H1 (cell line): ENCODE measurements around the gene DDX50. TPM values are rescaled to one million over a fixed set of nuclear protein-coding genes. Genes with fewer than 3 reads are reported as not detected.

Experiments used
- CTCF ChIA-PET: fragments of 300-600 bp; sonication (Branson Sonifier 250); formaldehyde crosslinking; loops from one replicate; lab custom pipeline; 2021; ENCODE audit not compliant: partially characterized antibody; lab: Charles Lee
- POLR2A ChIA-PET: fragments of 300-600 bp; sonication (Branson Sonifier 250); formaldehyde crosslinking; loops from one replicate; lab custom pipeline; 2021; ENCODE audit warnings: inconsistent platforms; ENCODE audit not compliant: partially characterized antibody; lab: Charles Lee
- DNase-seq, 2 experiments: peaks; one replicate each; pipeline versions ENCODE4 v3.0.0 to v3.0.0-alpha.2; 2010 to 2022; ENCODE audit warnings: low spot score in 2 of 2, low read depth in 1 of 2, mixed read lengths in 1 of 2
- FAIRE-seq: peaks from 2 replicates; lab custom pipeline; 2011; peaks lifted over from hg19 to GRCh38; lab: Jason Lieb, UNC
- H2AFZ ChIP-seq: 2 replicates; pipeline ENCODE4 v1.8.1; 2012; ENCODE audit warnings: low read length, inconsistent platforms
- H2AK5ac ChIP-seq: 2 replicates; pipeline ENCODE4 v1.6.1; 2013; ENCODE audit warnings: low read depth, low read length
- H2BK120ac ChIP-seq: replicated peaks from 2 replicates; pipeline ENCODE3; 2013; ENCODE audit warnings: low read depth, low read length, inconsistent platforms
- H2BK12ac ChIP-seq: 2 replicates; pipeline ENCODE4 v1.6.1; 2013; ENCODE audit warnings: low read depth, low read length
- H2BK15ac ChIP-seq: 2 replicates; pipeline ENCODE4 v1.6.1; 2013; ENCODE audit warnings: low read length
- H2BK20ac ChIP-seq: 2 replicates; pipeline ENCODE4 v1.6.1; 2013; ENCODE audit warnings: low read length
- H2BK5ac ChIP-seq: 2 replicates; pipeline ENCODE4 v1.6.1; 2013; ENCODE audit warnings: low read depth, low read length
- H3K14ac ChIP-seq: 2 replicates; pipeline ENCODE4 v1.6.1; 2013; ENCODE audit warnings: inconsistent platforms; ENCODE audit not compliant: insufficient read length
- H3K18ac ChIP-seq: 2 replicates; pipeline ENCODE4 v1.6.1; 2013; ENCODE audit warnings: low read length; ENCODE audit errors: extremely low read depth
- H3K23ac ChIP-seq: 2 replicates; pipeline ENCODE4 v1.6.1; 2013; ENCODE audit warnings: inconsistent platforms; ENCODE audit not compliant: insufficient read length
- H3K23me2 ChIP-seq: 2 replicates; pipeline ENCODE4 v1.6.1; 2013; ENCODE audit warnings: low read depth, low read length
- H3K27ac ChIP-seq: 2 replicates; pipeline ENCODE4 v1.6.1; 2011; ENCODE audit warnings: low read depth, low read length, inconsistent platforms
- H3K27me3 ChIP-seq, 4 experiments: replicated peaks in 1 of 4; 1 replicate in 1 of 4; 2 replicates in 3 of 4; pipeline versions ENCODE4 v1.6.1 to v1.8.1; 2011 to 2013; ENCODE audit warnings: low read length in 3 of 4, mild to moderate bottlenecking in 3 of 4, inconsistent platforms in 2 of 4, mixed read lengths in 2 of 4, moderate library complexity in 1 of 4; ENCODE audit not compliant: control insufficient read depth in 3 of 4, insufficient read depth in 3 of 4; ENCODE audit errors: extremely low read depth in 1 of 4
- H3K36me3 ChIP-seq, 4 experiments: 2 replicates each; pipeline versions ENCODE4 v1.6.1 to v1.8.1; 2011 to 2013; ENCODE audit warnings: mild to moderate bottlenecking in 4 of 4, low read length in 3 of 4, moderate library complexity in 2 of 4, control low read depth in 1 of 4, inconsistent platforms in 1 of 4; ENCODE audit not compliant: insufficient read depth in 4 of 4, control insufficient read depth in 2 of 4
- H3K4ac ChIP-seq: replicated peaks from 2 replicates; pipeline ENCODE3; 2013; ENCODE audit warnings: low read length, low read depth, mixed read lengths, inconsistent platforms; ENCODE audit not compliant: insufficient read length
- H3K4me1 ChIP-seq, 4 experiments: replicated peaks in 1 of 4; 1 replicate in 1 of 4; 2 replicates in 3 of 4; pipeline versions ENCODE4 v1.6.1 to v1.8.1; 2011 to 2013; ENCODE audit warnings: low read length in 3 of 4, inconsistent platforms in 2 of 4, mixed read lengths in 1 of 4; ENCODE audit not compliant: insufficient read depth in 4 of 4, control insufficient read depth in 3 of 4
- H3K4me2 ChIP-seq, 2 experiments: 2 replicates each; pipeline versions ENCODE4 v1.6.1 to v1.8.1; 2011 to 2013; ENCODE audit warnings: low read depth in 2 of 2, low read length in 2 of 2, control low read depth in 1 of 2, inconsistent platforms in 1 of 2, mild to moderate bottlenecking in 1 of 2; ENCODE audit not compliant: insufficient read depth in 1 of 2
- H3K4me3 ChIP-seq, 4 experiments: fragments of 200-600, 300-600 bp in 1 of 4; sonication (generic), shearing (Covaris generic), sonication (Bioruptor Twin) in 1 of 4; 2 replicates each; pipeline versions ENCODE4 v1.5.1 to v1.8.1; 2011 to 2016; ENCODE audit warnings: low read length in 4 of 4, low read depth in 3 of 4, control low read depth in 2 of 4, inconsistent platforms in 2 of 4, mild to moderate bottlenecking in 2 of 4, mixed read lengths in 1 of 4, moderate library complexity in 1 of 4; ENCODE audit not compliant: insufficient read depth in 2 of 4; ENCODE audit errors: extremely low read depth in 1 of 4
- H3K56ac ChIP-seq: replicated peaks from 2 replicates; pipeline ENCODE3; 2013; ENCODE audit warnings: low read depth, mild to moderate bottlenecking, mixed read lengths, low read length, inconsistent platforms; ENCODE audit not compliant: insufficient read length
- H3K79me1 ChIP-seq: 2 replicates; pipeline ENCODE4 v1.6.1; 2013; ENCODE audit warnings: low read depth, low read length, control low read depth
- H3K79me2 ChIP-seq, 2 experiments: 2 replicates each; pipeline versions ENCODE4 v1.6.1 to v1.8.1; 2012 to 2013; ENCODE audit warnings: low read length in 2 of 2, mild to moderate bottlenecking in 2 of 2, inconsistent platforms in 1 of 2; ENCODE audit not compliant: insufficient read depth in 2 of 2, control insufficient read depth in 1 of 2
- H3K9ac ChIP-seq, 4 experiments: replicated peaks in 1 of 4; 1 replicate in 1 of 4; 2 replicates in 3 of 4; pipeline versions ENCODE4 v1.6.1 to v1.8.1; 2011 to 2013; ENCODE audit warnings: low read depth in 3 of 4, low read length in 3 of 4, control low read depth in 2 of 4, mild to moderate bottlenecking in 2 of 4, moderate library complexity in 2 of 4, inconsistent platforms in 1 of 4; ENCODE audit errors: extremely low read depth in 1 of 4
- H3K9me3 ChIP-seq, 2 experiments: 2 replicates each; pipeline versions ENCODE4 v1.6.1 to v1.8.1; 2012 to 2013; ENCODE audit warnings: mild to moderate bottlenecking in 2 of 2, moderate library complexity in 2 of 2, control low read depth in 1 of 2, inconsistent platforms in 1 of 2, low read depth in 1 of 2, low read length in 1 of 2, mixed read lengths in 1 of 2; ENCODE audit not compliant: insufficient read depth in 2 of 2
- H4K20me1 ChIP-seq, 2 experiments: replicated peaks in 1 of 2; 2 replicates each; pipeline versions ENCODE3 to v1.8.1; 2011 to 2013; ENCODE audit warnings: inconsistent platforms in 2 of 2, low read length in 2 of 2, mild to moderate bottlenecking in 1 of 2; ENCODE audit not compliant: insufficient read depth in 2 of 2, control insufficient read depth in 1 of 2
- H4K5ac ChIP-seq: 2 replicates; pipeline ENCODE4 v1.6.1; 2013; ENCODE audit warnings: low read length, low read depth, mixed read lengths, inconsistent platforms; ENCODE audit not compliant: insufficient read length
- H4K8ac ChIP-seq: 2 replicates; pipeline ENCODE4 v1.8.0; 2013; ENCODE audit warnings: mild to moderate bottlenecking, moderate library complexity, low read length, inconsistent platforms; ENCODE audit not compliant: insufficient read depth; ENCODE audit errors: extremely low read depth
- H4K91ac ChIP-seq: replicated peaks from 2 replicates; pipeline ENCODE3; 2013; ENCODE audit warnings: low read length, mixed read lengths, inconsistent platforms; ENCODE audit not compliant: insufficient read length
- E2F6 ChIP-seq: IDR thresholded peaks from 2 replicates; pipeline ENCODE4 v1.6.1; 2012; ENCODE audit warnings: inconsistent platforms
- NRF1 ChIP-seq: IDR thresholded peaks from 2 replicates; pipeline ENCODE4 v1.6.1; 2011; ENCODE audit warnings: mild to moderate bottlenecking, low read depth, low read length, improper control_type of control experiment
- SIRT6 ChIP-seq: IDR thresholded peaks from one replicate; pipeline ENCODE4 v1.7.1; 2012; ENCODE audit warnings: low read length, inconsistent platforms
- SP4 ChIP-seq: IDR thresholded peaks from 2 replicates; pipeline ENCODE4 v1.6.1; 2012; ENCODE audit warnings: low read length, inconsistent platforms
- WGBS, 2 experiments: shearing (Covaris generic) in 1 of 2; methylation state at CpG; one replicate each; pipeline versions ENCODE4 v1.1.6 to v1.1.7; 2013 to 2015; ENCODE audit warnings: low lambda C conversion rate in 2 of 2, mixed read lengths in 2 of 2, inconsistent platforms in 1 of 2, low coverage in 1 of 2, missing lambda C conversion rate in 1 of 2; ENCODE audit not compliant: insufficient replicate concordance in 2 of 2, insufficient coverage in 1 of 2, insufficient read length in 1 of 2; ENCODE audit errors: extremely low coverage in 1 of 2, missing lambda C conversion rate in 1 of 2; 5-methylcytosine and 5-hydroxymethylcytosine counted together
- polyA plus RNA-seq, 7 experiments: library from polyadenylated mRNA; depleted of rRNA in 3 of 7; stranded (reverse) in 5 of 7; unstranded in 2 of 7; fragments of >200 nt in 5 of 7; fragments of 200-250 nt in 2 of 7; gene quantifications; 1 replicate in 5 of 7; 2 replicates in 1 of 7; 4 replicates in 1 of 7; pipeline versions ENCODE4 v1.2.1 to v1.2.3, GENCODE V29; 2011 to 2013; ENCODE audit warnings: missing spikeins in 2 of 7, mixed read lengths in 2 of 7
- total RNA-seq: library from RNA; stranded (reverse); fragmentation: NEBNext Ultra II Directional; extraction: Animal tissue kit (Norgen Biotek cat#: 25700); gene quantifications from 2 replicates; pipeline ENCODE4 v1.2.1, GENCODE V29; 2021

The DDX50 gene
- total and polyA plus RNA-seq, 2 of the 8 experiments (the other 6 are each of a cell fraction or from before 2014, with no cell fraction given): 20.0 to 36.5 TPM

DNA sequence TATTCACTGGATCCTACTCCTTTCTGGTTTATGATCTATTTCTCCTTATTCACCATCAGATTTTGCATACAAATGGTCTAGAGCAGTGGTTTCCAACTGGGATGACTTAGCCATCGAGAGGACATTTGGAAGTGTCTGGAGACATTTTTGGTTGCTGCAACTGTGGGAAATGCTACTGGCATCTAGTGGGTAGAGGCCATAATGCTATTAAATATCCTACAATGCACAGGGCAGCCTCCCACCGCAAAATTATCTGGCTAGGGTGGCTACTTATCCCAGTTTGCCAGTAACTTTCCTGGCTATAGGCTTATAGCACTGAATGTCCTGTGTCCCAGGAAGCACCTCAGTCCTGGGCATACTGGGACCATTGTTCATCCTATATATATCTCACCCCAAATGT lies 21.5 kb upstream of the DDX50 start:
- H3K79me1 ChIP-seq: no peaks in the 10 kb centered on the region

More for the DNA sequence above, 21.5 kb upstream of the DDX50 start:
- Histone ChIP-seq H3K4me1 (peaks cover 6 to 17% (median 14%) of the 10 kb centered on the region in 4 experiments; a peak in 5 of 7 replicates), H4K5ac (no peak overlapping the region), H4K91ac (no peak overlapping the region), H2BK15ac (no peak overlapping the region), H2BK120ac (no peak overlapping the region), H2BK20ac (no peak overlapping the region), H2AK5ac (no peak overlapping the region), H2AFZ (no peak overlapping the region), H3K9me3 (no peaks in the 10 kb centered on the region), H3K56ac (no peak overlapping the region), H2BK5ac (no peak overlapping the region), H3K9ac (no peak overlapping the region), H3K27ac (no peak overlapping the region), H3K4me2 (no peak overlapping the region), H3K36me3 (no peaks in the 10 kb centered on the region), H4K20me1 (no peaks in the 10 kb centered on the region), H3K23me2 (no peaks in the 10 kb centered on the region), H3K27me3 (no peaks in the 10 kb centered on the region), H2BK12ac (no peak overlapping the region), H3K18ac (no peak overlapping the region), H3K14ac (no peak overlapping the region), H3K79me2 (no peaks in the 10 kb centered on the region), H3K4me3 (no peak overlapping the region), H3K4ac (no peak overlapping the region), H3K23ac (no peak overlapping the region), H4K8ac (no peak overlapping the region)
- DNase-seq: no peak
- TF ChIP-seq SP4 (no peak), SIRT6 (no peak), E2F6 (no peak), NRF1 (no peak)
- FAIRE-seq: no peak
- WGBS, 2 experiments: 90% methylated on average over 2 of the region's 2 CpGs; no CpG with 5 or more reads in 1 of the 2 experiments
- POLR2A ChIA-PET: interaction anchor here (1.2 to 1.4 kb wide), 3 partner anchors 21 to 52 kb away, joined by 3 to 4 read pairs (median 3); partner anchors contain the start of gene STOX1
- CTCF ChIA-PET: interaction anchor here (1.0 kb wide), 1 partner anchor 17 kb away, joined by 4 read pairs; no protein-coding TSS in a partner anchor
